Activated CD8-positive, alpha-beta memory T cell treated with anti-CD3 and anti-CD28 coated beads, Interleukin-2, amount 50 U/mL, for 4 hours (primary cell): ENCODE measurements around the gene RPAP2.
"Not testable (repeated sequence)": the region's sequence is repeated elsewhere in the genome, so short reads cannot be mapped to it uniquely, and the experiment has no call there.

Experiments used
- DNase-seq: peaks from one replicate; pipeline ENCODE4 v3.0.0-alpha.2; 2020

Gene RPAP2

DNA sequence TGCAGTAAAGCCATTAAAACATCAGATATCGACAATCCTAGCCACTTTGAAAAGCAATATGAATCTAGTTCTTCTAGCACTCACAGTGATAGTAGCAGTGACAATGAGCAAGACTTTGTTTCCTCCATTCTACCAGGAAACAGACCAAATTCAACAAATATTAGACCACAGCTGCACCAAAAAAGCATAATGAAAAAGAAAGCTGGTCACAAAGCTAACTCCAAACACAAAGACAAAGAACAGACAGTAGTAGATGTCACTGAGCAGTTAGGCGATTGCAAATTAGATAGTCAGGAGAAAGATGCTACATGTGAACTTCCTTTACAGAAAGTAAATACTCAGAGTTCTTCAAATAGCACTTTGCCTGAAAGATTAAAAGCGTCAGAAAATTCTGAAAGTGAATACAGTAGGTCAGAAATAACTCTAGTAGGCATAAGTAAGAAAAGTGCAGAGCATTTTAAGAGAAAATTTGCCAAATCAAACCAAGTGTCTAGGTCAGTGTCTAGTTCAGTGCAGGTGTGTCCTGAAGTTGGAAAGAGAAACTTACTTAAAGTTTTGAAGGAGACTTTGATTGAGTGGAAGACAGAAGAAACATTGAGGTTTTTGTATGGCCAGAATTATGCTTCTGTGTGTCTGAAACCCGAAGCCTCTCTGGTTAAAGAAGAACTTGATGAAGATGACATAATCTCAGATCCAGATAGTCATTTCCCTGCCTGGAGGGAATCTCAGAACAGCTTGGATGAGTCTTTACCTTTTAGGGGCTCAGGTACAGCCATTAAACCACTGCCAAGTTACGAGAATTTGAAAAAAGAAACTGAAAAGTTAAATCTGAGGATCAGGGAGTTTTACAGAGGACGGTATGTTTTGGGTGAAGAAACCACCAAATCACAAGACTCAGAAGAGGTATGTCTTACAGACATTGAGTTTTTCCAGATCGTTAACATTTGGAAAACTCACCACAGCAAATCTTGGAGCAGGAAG lies 24.9 kb downstream of the RPAP2 start:
- DNase-seq, result no peak

DNA sequence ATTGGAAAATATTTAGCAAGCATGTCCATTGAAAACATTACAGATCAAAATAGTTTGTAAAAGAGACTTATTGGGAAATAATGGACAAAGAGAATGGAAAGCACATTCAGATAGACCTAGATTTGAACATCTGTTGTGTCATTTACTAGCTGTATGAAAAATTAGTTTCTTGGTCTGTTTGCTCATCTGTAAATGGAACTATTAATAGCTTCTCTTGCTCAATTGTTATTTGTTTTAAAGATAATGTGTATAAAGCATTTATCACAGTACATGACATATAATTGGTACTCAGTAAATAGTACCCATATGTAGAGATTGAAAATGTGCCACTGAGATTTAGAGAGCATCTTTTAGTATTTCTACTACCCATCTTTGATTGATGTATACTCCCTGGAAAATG lies 25.9 kb downstream of the RPAP2 start:
- DNase-seq, result no peak

DNA sequence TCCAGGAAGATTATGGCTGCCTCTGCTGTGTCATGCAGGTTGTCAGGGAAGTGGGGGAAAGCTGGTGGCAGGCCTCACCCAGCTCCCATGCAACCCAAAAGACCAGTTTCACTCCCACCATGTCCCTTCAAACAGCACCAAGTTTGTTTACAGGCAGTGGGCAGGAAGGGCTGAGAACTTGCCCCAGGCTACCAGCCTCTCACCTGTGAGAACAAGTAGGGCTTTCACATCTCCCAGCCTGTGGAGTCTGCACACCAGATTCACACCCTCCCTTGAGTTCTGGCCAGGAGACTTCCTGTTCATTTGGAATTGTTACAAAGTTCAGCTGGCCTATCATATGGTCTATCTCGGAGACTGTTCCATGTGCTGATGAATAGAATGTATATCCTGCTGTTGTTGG lies 27.8 kb downstream of the RPAP2 start:
- DNase-seq, result no peak

DNA sequence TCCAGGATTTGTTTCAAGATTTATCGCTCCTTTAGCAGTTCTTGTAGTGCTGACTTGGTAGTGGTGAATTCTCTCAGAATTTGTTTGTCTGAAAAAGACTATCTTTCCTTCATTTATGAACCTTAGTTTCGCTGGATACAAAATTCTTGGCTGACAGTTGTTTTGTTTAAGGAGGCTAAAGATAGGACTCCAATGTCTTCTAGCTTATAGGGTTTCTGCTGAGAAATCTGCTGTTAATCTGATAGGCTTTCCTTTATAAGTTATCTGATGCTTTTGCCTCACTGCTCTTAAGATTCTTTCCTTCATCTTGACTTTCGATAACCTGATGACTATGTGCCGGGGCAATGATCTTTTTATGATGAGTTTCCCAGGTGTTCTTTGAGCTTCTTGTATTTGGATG lies 28.9 kb downstream of the RPAP2 start:
- no peak for DNase-seq

DNA sequence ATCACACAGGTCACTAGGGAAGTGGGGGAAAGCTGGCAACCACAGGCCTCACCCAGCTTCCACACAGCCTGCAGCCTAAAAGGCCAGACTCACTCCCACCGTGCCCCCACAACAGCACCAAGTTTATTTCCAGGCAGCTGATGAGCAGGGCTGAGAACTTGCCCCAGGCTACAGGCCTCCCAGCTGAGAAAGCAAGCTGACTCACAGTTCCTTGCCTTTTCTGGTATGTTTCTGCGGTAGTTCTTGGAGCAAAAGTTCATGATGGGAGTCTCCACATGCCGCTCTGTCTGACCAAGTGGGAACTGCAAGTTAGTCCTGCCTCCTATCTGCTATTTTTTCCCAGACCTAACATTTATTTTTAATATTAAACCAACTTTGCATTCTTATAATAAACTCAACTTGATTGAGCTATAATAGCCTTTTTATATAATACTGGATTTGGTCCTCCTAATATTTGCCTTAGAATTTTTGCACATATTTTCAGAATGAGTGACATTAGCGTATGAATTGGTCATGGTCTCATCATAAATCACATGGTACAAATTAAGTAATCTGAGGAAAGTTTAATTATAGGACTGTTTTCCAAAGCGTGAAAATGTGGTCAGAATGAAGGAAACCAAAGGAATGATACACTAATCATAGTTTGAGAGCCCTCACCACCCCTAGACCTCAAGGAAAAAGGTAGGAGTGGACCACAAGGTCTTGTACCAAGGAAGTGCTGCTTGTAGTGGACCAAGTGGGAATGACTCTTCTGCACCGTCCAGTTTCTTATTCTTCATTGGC lies 30.7 kb downstream of the RPAP2 start:
- DNase-seq, result no peak

DNA sequence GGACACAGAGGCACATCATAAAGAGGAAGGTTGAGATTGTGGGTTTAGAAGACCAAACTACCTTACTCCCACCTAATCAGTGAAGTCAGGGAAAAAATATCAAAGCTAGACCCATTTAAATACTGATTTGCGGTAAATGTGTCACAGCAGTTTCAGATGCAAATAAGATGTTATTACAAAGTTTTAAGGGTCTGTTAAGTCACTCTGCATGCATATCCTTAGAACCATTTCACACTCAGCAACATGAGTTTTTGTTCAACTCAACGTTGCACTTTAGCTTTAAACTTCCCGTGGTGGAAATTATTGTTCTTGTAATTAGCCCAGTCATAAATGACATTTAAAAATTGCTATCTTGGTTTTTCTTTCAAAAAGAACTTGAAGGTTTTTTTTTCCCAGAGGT lies 34.8 kb downstream of the RPAP2 start:
- DNase-seq, result no peak

DNA sequence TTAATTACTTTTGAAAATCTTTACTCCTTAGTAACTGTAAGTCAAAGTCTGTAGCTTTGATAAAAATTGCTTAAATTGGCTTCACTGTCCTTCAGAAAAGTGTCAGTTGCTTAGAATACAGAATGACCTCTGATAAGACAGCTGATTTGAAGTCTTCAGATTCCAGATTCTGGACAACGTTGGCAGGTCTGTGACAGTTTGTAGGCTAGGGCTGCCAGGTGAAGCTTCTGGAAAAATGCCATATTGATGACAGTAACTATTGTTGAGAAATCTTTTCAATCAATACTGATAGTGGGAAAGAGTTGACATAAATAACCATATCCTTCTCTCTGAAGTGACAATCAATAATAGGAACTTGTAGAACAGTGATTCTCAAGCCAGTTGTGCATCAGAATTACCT lies 41.3 kb downstream of the RPAP2 start:
- DNase-seq, result no peak

DNA sequence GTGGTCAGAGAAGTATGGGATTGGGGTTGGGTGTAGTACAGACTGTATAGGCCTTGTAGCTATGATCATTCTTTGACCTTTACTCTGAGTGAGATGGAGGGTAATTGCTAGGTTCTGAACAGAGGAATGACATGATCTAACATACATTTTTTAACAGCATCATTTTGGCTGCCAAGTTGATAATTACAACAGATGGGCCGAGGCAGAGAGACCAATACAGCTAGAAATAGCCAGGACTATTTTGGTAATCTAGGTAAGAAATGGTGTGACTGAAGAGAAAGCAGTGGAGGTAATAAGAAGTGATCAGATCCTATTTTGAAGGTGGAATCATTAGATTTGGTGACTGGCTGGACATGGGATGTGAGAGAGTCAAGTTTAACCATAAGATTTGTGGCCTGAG lies 43.5 kb downstream of the RPAP2 start:
- no peak for DNase-seq

DNA sequence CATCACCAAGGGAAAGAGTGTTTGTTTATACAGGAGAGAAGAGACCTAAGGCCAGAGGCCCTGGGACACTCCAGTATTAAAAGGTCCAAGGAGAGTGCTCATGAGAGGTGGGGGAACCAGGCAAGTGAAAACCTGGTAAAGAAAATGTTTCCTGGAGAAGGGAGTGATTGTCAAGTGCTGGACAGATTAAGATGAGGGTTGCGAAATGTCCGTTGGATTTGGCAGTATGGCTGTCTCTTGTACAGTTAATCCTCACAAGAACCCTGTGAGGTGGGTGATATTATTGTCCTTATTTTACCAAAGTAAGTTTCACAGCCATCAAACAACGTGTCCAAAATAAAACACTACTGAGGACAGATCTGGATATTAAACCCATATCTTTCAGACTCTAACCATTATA lies 44.2 kb downstream of the RPAP2 start:
- DNase-seq, result no peak

DNA sequence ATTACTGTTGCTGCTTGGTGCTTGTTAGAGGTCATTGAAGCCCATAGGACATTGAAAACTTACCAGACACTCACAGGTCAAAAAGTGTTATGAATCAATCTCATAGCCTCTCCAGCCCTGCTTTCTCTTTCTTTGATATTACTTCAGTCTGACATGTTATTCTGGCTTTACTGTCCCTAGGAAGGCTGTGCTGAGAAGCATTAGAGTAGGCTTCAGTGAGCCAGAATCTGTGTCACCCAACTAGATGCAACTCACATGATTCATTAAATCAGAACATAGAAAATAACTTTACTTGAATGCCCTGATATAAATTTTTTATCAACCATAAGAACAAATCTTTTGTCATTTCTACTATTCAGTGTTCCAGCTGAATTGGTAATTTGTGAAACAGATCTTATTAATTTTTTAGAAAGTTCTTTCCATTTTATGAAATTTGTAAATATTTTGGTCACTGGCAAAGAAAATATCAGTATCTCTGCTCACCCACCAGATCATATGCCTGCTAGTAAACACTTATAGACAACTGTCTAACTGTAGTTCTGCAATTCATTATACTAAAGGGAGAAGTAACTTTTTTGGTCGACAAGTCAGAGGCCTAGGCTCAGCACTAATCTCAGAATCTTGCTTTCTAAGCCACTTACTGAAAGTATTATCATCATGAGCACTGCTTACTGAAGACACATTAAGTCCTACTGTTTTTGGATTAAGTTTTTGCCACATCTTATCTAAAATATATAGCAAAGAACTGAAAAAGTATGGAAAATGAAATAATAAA lies 48.2 kb downstream of the RPAP2 start:
- no peak for DNase-seq

DNA sequence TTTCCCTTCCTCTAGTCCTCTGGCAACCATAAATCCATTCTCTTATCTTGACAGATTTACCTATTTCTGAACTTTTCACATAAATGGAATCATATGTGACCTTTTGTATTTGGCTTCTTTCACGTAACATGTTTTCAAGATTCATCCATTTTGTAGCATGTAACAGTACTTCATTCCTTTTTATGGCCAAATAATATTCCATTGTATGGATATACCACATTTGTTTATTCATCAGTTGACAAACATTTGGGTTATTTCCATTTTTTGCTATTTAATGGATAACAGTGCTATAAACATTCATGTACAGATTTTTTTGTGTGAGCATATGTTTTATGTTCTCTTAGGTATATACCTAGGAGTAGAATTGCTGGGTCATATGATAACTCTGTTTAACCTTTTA lies 54.0 kb downstream of the RPAP2 start:
- no peak for DNase-seq

DNA sequence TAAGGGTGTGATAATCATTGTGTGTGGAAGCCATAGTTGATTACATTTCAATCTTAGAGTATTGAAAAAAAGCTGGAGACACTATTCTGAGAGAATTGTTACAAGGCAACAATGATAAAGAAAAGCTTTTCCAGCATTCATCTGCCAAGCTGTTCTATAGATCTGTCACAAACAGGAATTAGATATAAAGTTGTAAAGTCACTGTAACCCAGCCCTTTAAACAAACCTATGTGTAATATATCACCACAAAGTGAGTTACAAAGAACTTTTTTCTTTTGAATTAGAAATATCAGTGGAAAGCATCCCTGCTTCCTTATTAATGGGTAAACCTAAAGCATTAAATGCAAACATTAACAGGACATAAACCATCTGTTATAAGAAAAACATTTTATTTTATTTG lies 55.4 kb downstream of the RPAP2 start:
- DNase-seq, result no peak

DNA sequence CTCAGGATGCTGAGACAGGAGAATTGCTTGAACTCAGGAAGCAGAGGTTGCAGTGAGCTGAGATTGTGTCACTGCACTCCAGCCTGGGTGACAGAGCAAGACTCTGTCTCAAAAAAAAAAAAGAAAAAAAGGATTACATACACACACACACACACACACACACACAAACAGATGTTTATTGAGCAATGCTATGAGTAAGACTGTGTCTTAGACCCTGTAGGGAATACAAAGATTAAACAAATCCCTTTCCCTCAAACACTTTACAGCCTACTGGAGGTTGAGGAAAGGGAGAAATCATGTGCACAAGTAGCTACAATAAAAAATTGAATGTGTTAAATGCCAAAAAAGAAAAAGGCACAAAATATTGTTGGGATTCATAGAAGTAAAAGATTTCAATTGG lies 58.1 kb downstream of the RPAP2 start:
- DNase-seq, result no peak

DNA sequence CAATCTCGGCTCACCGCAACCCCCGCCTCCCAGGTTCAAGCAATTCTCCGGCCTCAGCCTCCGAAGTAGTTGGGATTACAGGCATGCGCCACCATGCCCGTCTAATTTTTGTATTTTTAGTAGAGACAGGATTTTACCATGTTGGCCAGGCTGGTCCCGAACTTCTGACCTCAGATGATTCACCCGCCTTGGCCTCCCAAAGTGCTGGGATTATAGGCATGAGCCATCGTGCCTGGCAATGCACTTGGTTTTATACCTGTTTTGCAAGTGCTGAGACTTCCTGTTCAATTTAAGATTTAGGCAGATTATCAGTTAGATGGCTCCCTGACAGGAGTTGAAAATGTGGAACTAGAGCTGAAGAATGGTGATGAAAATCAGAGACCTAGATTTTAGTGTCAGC lies 60.5 kb downstream of the RPAP2 start:
- not testable (repeated sequence) for DNase-seq

DNA sequence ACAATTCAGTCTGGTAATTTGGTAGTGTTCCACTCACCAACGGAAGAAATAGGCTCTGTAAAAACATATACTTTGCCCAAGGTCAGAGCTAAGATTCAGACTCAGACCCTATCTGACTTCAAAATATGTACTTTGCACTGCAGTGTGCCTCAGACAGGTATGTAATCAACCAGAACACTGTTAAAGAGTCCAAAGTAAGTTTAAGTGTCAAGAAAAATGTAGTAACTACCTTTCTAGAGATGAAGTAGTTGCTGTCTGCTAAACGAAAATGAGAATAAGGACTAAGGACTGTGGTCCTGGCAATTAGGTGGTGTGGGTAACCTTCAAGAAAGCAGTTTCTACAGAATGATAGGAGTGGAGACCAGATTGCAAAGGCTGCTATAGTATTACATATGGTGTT lies 61.1 kb downstream of the RPAP2 start:
- DNase-seq, result no peak

DNA sequence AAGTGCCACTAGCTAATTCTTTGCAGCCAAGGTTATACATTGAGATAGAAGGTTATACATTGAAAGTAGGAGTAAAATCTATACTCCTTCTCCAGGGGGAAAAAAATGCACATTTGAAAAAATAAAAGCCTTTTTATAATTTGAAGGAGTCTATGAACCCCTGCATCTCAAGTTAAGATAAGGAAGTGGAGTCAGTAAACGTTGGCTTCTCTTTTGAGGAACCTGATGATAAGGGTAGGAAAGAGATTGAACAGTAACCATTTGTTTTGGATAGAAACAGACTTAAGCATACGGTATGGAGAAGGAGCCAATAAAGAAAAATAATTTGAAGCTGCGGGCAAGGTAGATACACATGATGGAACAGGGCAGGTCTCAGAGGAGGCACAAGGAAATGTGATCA lies 64.1 kb downstream of the RPAP2 start:
- DNase-seq, result no peak

DNA sequence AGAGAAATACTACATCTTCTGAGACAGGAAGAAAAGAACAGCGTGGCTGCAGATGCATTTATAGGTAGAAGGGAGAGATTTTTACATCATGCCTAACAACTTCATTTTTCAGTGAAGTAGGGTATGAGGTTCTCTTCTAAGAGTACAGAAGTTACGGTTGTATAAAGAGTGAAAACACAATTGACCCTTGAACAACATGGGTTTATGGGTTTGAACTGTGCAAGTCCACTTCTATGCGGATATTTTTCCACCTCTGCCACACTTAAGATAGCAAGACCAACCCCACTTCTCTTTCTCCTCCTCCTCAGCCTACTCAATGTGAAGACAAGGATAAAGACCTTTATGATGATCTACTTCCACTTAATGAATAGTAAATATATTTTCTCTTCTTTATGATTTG lies 64.5 kb downstream of the RPAP2 start:
- no peak for DNase-seq

DNA sequence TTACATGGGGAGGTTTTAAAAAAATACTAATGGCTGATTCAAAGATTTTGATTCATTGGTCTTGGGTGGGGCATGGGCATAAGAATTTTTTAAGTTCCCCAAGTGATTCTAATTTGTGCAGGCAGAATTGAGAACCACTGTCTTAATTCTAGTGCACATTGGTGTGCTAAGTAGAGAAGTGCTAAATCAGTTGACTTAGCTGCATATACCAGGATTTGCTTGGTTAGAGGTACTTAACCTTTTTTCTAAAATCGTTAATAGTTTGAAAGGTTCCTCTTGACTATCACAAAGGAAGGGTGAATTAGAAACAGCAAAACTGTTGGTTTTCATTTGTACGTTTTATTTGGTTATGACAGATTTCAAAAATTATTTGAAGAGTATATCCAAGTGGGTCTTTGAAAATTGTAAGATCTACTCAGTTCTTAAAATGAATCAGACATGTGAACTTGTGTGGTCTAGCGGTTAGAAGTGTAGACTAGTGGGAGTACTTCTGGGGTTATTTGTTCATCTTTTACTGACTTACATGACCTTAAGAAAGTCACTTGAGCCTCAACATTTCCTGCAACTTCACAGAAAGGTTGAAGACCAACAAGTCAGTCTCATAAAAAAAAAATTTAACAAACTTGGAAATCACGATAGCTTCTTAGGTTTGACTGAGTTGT lies 66.7 kb downstream of the RPAP2 start:
- DNase-seq, result no peak

DNA sequence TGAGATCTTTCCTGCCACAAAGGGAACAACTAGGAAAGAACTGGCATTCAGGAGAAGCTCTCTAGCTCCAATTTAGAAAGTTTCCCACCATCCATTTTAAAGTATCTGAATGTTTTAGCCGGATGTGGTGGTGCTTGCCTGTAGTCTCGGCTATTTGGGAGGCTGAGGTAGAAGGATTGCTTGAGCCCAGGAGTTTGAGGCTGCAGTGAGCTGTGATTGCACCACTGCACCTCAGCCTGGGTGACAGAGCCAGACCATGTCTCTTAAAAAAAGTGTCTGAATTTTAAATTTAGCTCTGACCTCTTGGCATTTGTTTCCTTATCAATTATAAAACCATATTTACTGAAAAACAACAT lies 67.2 kb downstream of the RPAP2 start:
- no peak for DNase-seq

DNA sequence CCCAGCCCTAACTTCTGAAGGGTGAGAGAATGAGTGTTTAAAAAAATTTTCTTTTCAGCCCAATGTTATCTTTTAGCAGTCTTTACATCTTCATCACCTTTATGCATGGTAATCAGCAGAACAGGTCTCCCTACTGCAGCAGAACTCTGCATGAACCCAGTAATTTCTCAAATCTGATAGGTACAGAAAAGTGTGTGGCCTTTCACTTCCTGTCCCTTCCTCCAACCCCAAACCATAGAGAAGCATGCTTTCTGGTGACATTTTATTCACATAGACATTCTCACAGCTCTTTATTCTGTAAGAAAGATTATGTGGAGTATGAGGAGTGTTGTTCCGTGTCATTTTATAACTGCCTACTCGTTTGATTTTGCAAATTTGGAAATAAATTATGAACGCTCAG lies 68.6 kb downstream of the RPAP2 start:
- DNase-seq, result no peak

DNA sequence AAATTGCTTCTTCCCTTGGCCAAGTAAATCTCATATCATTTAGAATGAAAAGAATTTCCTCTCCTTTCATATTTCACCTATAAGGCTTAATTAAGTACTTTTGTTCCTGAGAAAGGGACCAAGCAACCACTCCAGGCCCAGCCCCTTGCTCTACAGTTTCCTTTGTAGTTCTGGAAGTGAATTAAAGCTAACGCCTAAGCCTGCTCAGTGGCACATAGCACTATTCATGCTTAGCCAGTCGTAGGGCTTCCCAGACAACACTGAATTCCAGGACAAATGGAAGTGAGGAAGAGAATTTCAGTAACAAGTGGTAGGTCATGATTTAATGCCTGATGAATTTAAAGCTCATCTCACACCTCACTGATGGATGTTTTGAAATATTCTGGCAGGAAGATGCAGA lies 73.3 kb downstream of the RPAP2 start:
- no peak for DNase-seq

DNA sequence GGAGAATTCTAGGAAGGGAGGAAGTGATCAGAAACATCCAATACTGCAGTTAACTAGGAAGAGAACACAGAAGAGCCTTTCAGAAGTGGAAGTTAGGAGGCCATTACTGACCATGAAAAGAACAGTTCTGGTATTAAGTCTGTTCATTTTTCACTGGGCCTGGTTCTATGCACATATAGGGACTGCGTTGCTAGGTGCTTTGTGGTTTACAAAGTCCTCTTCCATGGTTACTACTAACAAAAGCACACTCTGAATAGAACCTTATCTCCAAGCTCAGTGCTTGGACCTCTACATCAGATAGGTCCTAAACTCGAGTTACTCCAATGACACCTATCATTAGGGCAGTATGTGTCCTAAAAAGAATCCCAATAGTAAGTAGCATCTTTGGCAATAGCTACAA lies 75.4 kb downstream of the RPAP2 start:
- DNase-seq, result no peak

DNA sequence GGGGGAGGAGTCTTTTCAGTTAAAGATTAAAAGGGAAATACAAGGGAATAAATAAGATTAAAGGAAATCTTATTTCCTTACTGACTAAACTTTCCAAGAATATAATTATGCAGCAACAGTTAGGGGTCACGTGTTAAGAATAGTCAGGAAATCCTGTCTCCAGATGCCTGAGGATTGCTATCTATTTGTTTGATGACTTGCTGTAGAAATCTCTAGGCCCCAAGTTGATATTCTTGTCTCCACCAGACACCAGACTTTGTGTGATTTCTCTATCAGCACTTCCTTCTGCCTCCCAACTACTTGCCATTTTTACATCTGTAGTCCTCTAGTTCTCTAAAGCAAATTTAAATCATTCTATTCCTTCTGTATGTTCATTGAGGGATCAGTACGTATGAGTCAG lies 77.5 kb downstream of the RPAP2 start:
- DNase-seq, result no peak
